CD14-positive monocyte (primary cell): ENCODE data around the gene RGS14. TPM values are rescaled to one million over a fixed set of nuclear protein-coding genes. Genes with fewer than 3 reads are reported as not detected.

Experiments
- DNase-seq, 3 donors: peaks; one replicate each; pipeline ENCODE4 v3.0.0-alpha.2; 2011 to 2022
- H2AFZ ChIP-seq: 2 replicates; pipeline ENCODE4 v1.6.0; 2012; ENCODE audit warnings: mild to moderate bottlenecking, low read depth, low read length, inconsistent platforms; ENCODE audit not compliant: insufficient read depth, poor library complexity, severe bottlenecking
- H3K27ac ChIP-seq, 2 donors: 1 replicate in 1 of 2; 2 replicates in 1 of 2; pipeline ENCODE4 v1.5.1; 2012 to 2013; ENCODE audit warnings: low read length in 2 of 2, control low read depth in 1 of 2, inconsistent platforms in 1 of 2, low read depth in 1 of 2, mild to moderate bottlenecking in 1 of 2
- H3K27me3 ChIP-seq, 2 donors: one replicate each; pipeline versions ENCODE4 v1.6.0 to v1.6.1; 2011 to 2013; ENCODE audit warnings: low read length in 2 of 2; ENCODE audit not compliant: control insufficient read depth in 2 of 2, insufficient read depth in 2 of 2
- H3K36me3 ChIP-seq, 2 donors: replicated peaks in 1 of 2; 1 replicate in 1 of 2; 2 replicates in 1 of 2; pipeline versions ENCODE4 v1.5.1 to v1.6.1; 2012 to 2013; ENCODE audit warnings: low read length in 2 of 2, control low read depth in 1 of 2, inconsistent platforms in 1 of 2, mild to moderate bottlenecking in 1 of 2; ENCODE audit not compliant: insufficient read depth in 2 of 2, control insufficient read depth in 1 of 2
- H3K4me1 ChIP-seq, 2 donors: 1 replicate in 1 of 2; 2 replicates in 1 of 2; pipeline versions ENCODE4 v1.5.1 to v1.6.1; 2012 to 2013; ENCODE audit warnings: low read length in 2 of 2, control low read depth in 1 of 2, inconsistent platforms in 1 of 2, mild to moderate bottlenecking in 1 of 2, moderate library complexity in 1 of 2; ENCODE audit not compliant: insufficient read depth in 2 of 2, control insufficient read depth in 1 of 2
- H3K4me2 ChIP-seq: replicated peaks from 2 replicates; pipeline ENCODE3; 2012; ENCODE audit warnings: low read length, moderate library complexity, mild to moderate bottlenecking; ENCODE audit not compliant: poor library complexity, severe bottlenecking; ENCODE audit errors: extremely low read depth
- H3K4me3 ChIP-seq, 3 experiments: fragments of 200-600 bp in 1 of 3; sonication (generic) in 1 of 3; replicated peaks in 1 of 3; 1 replicate in 2 of 3; 2 replicates in 1 of 3; pipeline ENCODE4 v1.5.1; 2011 to 2013; ENCODE audit warnings: low read length in 3 of 3, mild to moderate bottlenecking in 3 of 3, control low read depth in 2 of 3, low read depth in 2 of 3, inconsistent platforms in 1 of 3, moderate library complexity in 1 of 3
- H3K79me2 ChIP-seq: 2 replicates; pipeline ENCODE4 v1.6.0; 2012; ENCODE audit warnings: mild to moderate bottlenecking, control low read depth, inconsistent platforms, low read length, moderate library complexity; ENCODE audit not compliant: insufficient read depth
- H3K9ac ChIP-seq: 2 replicates; pipeline ENCODE4 v1.6.0; 2017; ENCODE audit warnings: low read length, mild to moderate bottlenecking; ENCODE audit not compliant: insufficient read depth, poor library complexity, severe bottlenecking
- H3K9me3 ChIP-seq, 2 donors: replicated peaks in 1 of 2; 1 replicate in 1 of 2; 2 replicates in 1 of 2; pipeline versions ENCODE4 v1.5.1 to v1.6.1; 2012 to 2013; ENCODE audit warnings: low read length in 2 of 2, control low read depth in 1 of 2; ENCODE audit not compliant: control insufficient read depth in 1 of 2, insufficient read depth in 1 of 2
- H4K20me1 ChIP-seq: 2 replicates; pipeline ENCODE4 v1.6.0; 2012; ENCODE audit warnings: mild to moderate bottlenecking, low read length, control low read depth, moderate library complexity; ENCODE audit not compliant: insufficient read depth
- H3K27ac Mint-ChIP-seq, 7 donors: one replicate each; pipeline ENCODE4 v1.8.0; 2020; ENCODE audit warnings: mild to moderate bottlenecking in 7 of 7, mixed read lengths in 7 of 7, moderate library complexity in 6 of 7, inconsistent platforms in 2 of 7
- H3K27me3 Mint-ChIP-seq, 3 donors: one replicate each; pipeline ENCODE4 v1.8.0; 2021 to 2022; ENCODE audit warnings: low read depth in 3 of 3, mild to moderate bottlenecking in 3 of 3, mixed read lengths in 3 of 3, moderate library complexity in 3 of 3, inconsistent platforms in 1 of 3
- H3K36me3 Mint-ChIP-seq, 2 donors: one replicate each; pipeline ENCODE4 v1.8.0; 2020; ENCODE audit warnings: mixed read lengths in 2 of 2, inconsistent platforms in 1 of 2, mild to moderate bottlenecking in 1 of 2
- H3K4me1 Mint-ChIP-seq: one replicate; pipeline ENCODE4 v1.8.0; 2020; ENCODE audit warnings: mild to moderate bottlenecking, mixed read lengths
- H3K4me3 Mint-ChIP-seq, 2 donors: one replicate each; pipeline ENCODE4 v1.8.0; 2020; ENCODE audit warnings: mild to moderate bottlenecking in 2 of 2, mixed read lengths in 2 of 2, moderate library complexity in 1 of 2
- H3K9me3 Mint-ChIP-seq, 7 donors: one replicate each; pipeline ENCODE4 v1.8.0; 2020 to 2022; ENCODE audit warnings: mixed read lengths in 7 of 7, mild to moderate bottlenecking in 6 of 7, moderate library complexity in 6 of 7, inconsistent platforms in 2 of 7
- CTCF ChIP-seq: fragments of 200-600 bp; IDR thresholded peaks from one replicate; pipeline ENCODE4 v1.8.0; 2022; ENCODE audit warnings: antibody characterized with exemption, mild to moderate bottlenecking
- whole genome bisulfite sequencing: methylation state at CpG from one replicate; pipeline ENCODE4 v1.1.5; 2013; ENCODE audit warnings: missing lambda C conversion rate; ENCODE audit not compliant: insufficient coverage; 5-methylcytosine and 5-hydroxymethylcytosine counted together
- intact Hi-C, 2 donors: fragments of 100-400 bp; cut with micrococcal nuclease; formaldehyde crosslinking; loops; one replicate each; pipeline versions ENCODE4 v1.15.0 to v1.15.1; 2023
- polyA plus RNA-seq, 3 donors: library from polyadenylated mRNA; depleted of rRNA in 1 of 3; unstranded in 2 of 3; stranded (reverse) in 1 of 3; fragments of 300-500 nt in 2 of 3; fragments of >200 nt in 1 of 3; fragmentation: Illumina TruSeq in 2 of 3; gene quantifications; 1 replicate in 2 of 3; 2 replicates in 1 of 3; pipeline ENCODE4 v1.2.3, GENCODE V29; 2012 to 2021

Gene RGS14
- polyA plus RNA-seq, 3 donors: 35.4 to 186 (median 43.5) TPM

- TF ChIP-seq CTCF: no peak
- intact Hi-C loops: loop anchor here (2.0 to 5.0 kb wide), 3 partner anchors 34 to 109 kb away; partner anchors contain the start of gene GRK6 (in 1 of the 2)
These were observed 35.6 kb downstream of the RGS14 start for GRCh38 chr5:177393206-177393765.

GRCh38 chr5:177393990-177394389 lies 36.3 kb downstream of the RGS14 start:
- Mint-ChIP-seq H3K36me3 (no peaks in the 10 kb centered on the region), H3K27me3 (peaks cover 3 to 9% (median 9%) of the 10 kb centered on the region in 3 donors), H3K27ac (peak overlapping the region in 1 of 7 donors; percentile 70), H3K4me3 (no peak overlapping the region), H3K4me1 (peaks cover 41% of the 10 kb centered on the region), H3K9me3 (no peaks in the 10 kb centered on the region)
- H3K27ac ChIP-seq: no peak overlapping the region
- no peaks in the 10 kb centered on the region for H3K79me2 ChIP-seq
- 96% methylated on average over 4 of the region's 5 CpGs for WGBS
- no peak overlapping the region for H3K4me3 ChIP-seq
- no peaks in the 10 kb centered on the region for H3K36me3 ChIP-seq
- no peaks in the 10 kb centered on the region for H3K9me3 ChIP-seq
- H3K27me3 ChIP-seq: no peaks in the 10 kb centered on the region
- intact Hi-C loops: loop anchor here (2.0 to 5.0 kb wide), 3 partner anchors 33 to 108 kb away; partner anchors contain the start of gene GRK6 (in 1 of the 2)
- H3K9ac ChIP-seq: no peak overlapping the region
- TF ChIP-seq CTCF: no peak
- no peak overlapping the region for H3K4me2 ChIP-seq
- H4K20me1 ChIP-seq: no peaks in the 10 kb centered on the region
- DNase-seq: no peak
- no peak overlapping the region for H2AFZ ChIP-seq
- peaks cover 38 to 39% of the 10 kb centered on the region in 2 donors for H3K4me1 ChIP-seq

More at GRCh38 chr5:177393206-177393765, 35.6 kb downstream of the RGS14 start:
- 0% methylated on average over 1 of the region's 1 CpG for WGBS
- Histone ChIP-seq H2AFZ (no peak overlapping the region), H3K27ac (peak overlapping the region in 1 of 2 donors; percentile 26), H3K79me2 (no peaks in the 10 kb centered on the region), H3K9ac (no peak overlapping the region), H3K36me3 (no peaks in the 10 kb centered on the region), H3K4me2 (peak overlapping the region; percentile 34), H3K4me3 (no peak overlapping the region), H3K9me3 (no peaks in the 10 kb centered on the region), H4K20me1 (no peaks in the 10 kb centered on the region), H3K27me3 (no peaks in the 10 kb centered on the region), H3K4me1 (peaks cover 44 to 46% of the 10 kb centered on the region in 2 donors)
- Mint-ChIP-seq H3K4me1 (peaks cover 48% of the 10 kb centered on the region), H3K4me3 (peak overlapping the region in 1 of 2 donors; percentile 30), H3K27me3 (peaks cover 2 to 9% (median 8%) of the 10 kb centered on the region in 3 donors), H3K36me3 (no peaks in the 10 kb centered on the region), H3K27ac (peak overlapping the region; percentile 15 to 80 (median 65)), H3K9me3 (no peaks in the 10 kb centered on the region)
- peak; percentile 40 to 65 (median 59) for DNase-seq
